ENCODE data around the gene TSN. TPM values are rescaled to one million over a fixed set of nuclear protein-coding genes. Genes with fewer than 3 reads are reported as not detected.
"Not testable (repeated sequence)": the region's sequence is repeated elsewhere in the genome, so short reads cannot be mapped to it uniquely, and the experiment has no call there.

Gene TSN
- total and polyA plus RNA-seq, 2 donors (not counting 1 experiment from before 2014, with no cell fraction given) = 40.0 to 50.4 TPM

DNA sequence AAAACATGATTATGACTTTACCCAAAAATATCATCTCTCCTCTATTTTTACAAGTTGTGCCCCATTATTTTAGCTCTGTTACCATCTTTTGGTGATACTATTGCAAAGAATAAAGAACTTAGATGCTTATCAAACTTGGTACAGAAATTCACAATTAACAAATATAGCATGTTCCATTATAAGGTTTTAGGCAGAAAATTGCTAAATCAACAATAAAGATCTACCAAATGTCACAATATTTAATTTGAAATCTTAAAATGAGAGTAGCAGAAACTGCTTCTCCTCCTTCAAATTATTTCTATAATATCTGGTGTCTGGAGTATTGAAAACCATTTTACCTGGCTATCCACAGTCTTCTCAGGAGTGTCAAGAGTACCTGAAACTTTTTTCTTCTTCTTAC, 27.5 kb upstream of the TSN start:
- Histone ChIP-seq H3K4me2 (ENCODE audit: extremely low read depth, insufficient read depth, low read length) (no peak overlapping the region), H3K4me1 (ENCODE audit: control insufficient read depth, extremely low read depth, insufficient read depth, low read length) (peaks cover 3% of the 10 kb centered on the region), H3K9me3 (ENCODE audit: control insufficient read depth, insufficient read depth, low read depth, low read length) (no peaks in the 10 kb centered on the region), H3K4me3 (replicated peaks in 1 of 4; ENCODE audit: control extremely low read depth in 1 of 4, insufficient read depth in 1 of 4, low read depth in 3 of 4, low read length in 4 of 4) (no peak overlapping the region), H4K20me1 (ENCODE audit: control insufficient read depth, extremely low read depth, insufficient read depth, low read length) (no peaks in the 10 kb centered on the region), H3K36me3 (ENCODE audit: control insufficient read depth, insufficient read depth, low read length) (peaks cover 10% of the 10 kb centered on the region), H3K27me3 (ENCODE audit: control insufficient read depth, insufficient read depth, low read length) (no peaks in the 10 kb centered on the region), H3K9ac (ENCODE audit: insufficient read depth, low read length) (no peak overlapping the region), H2AFZ (ENCODE audit: low read length) (no peak overlapping the region), H3K27ac (ENCODE audit: insufficient read depth, low read length) (no peak overlapping the region), H3K79me2 (ENCODE audit: control insufficient read depth, insufficient read depth, low read length) (peaks cover 2% of the 10 kb centered on the region)
- DNase-seq (ENCODE audit: low read depth in 2 of 2) = no peak
- TF ChIP-seq EZH2 (IDR thresholded peaks at IDR 0.05; ENCODE audit: low read length, missing control alignments) = no peak
- TF ChIP-seq, protein P1, sequence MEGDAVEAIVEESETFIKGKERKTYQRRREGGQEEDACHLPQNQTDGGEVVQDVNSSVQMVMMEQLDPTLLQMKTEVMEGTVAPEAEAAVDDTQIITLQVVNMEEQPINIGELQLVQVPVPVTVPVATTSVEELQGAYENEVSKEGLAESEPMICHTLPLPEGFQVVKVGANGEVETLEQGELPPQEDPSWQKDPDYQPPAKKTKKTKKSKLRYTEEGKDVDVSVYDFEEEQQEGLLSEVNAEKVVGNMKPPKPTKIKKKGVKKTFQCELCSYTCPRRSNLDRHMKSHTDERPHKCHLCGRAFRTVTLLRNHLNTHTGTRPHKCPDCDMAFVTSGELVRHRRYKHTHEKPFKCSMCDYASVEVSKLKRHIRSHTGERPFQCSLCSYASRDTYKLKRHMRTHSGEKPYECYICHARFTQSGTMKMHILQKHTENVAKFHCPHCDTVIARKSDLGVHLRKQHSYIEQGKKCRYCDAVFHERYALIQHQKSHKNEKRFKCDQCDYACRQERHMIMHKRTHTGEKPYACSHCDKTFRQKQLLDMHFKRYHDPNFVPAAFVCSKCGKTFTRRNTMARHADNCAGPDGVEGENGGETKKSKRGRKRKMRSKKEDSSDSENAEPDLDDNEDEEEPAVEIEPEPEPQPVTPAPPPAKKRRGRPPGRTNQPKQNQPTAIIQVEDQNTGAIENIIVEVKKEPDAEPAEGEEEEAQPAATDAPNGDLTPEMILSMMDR (conservative IDR thresholded peaks at IDR 0.05 in 1 of 2, IDR thresholded peaks at IDR 0.05 in 1 of 2; ENCODE audit: low read depth in 1 of 2, low read length in 2 of 2) = no peak

DNA sequence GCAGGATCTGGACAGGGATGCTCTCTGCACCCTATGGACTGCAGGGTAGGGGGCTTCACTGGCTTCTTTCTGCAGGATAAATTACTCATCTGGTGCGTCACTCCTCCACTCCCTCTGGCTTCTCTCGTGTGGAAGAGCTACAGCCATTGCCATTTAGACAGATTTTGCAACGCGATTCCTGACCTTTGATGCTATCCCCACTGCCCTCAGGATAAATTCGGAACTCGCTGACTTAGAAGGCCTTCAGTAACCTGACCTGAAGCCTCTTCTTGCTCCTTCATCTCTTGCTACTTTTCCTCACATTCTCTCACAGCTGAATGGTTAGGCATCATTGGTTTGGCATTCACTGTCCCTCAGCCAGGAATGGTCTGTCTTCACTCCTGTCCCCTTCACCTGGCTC, 24.1 kb upstream of the TSN start:
- no peaks in the 10 kb centered on the region for H4K20me1 ChIP-seq (ENCODE audit: control insufficient read depth, extremely low read depth, insufficient read depth, low read length)
- no peaks in the 10 kb centered on the region for H3K27me3 ChIP-seq (ENCODE audit: control insufficient read depth, insufficient read depth, low read length)
- H3K4me3 ChIP-seq (replicated peaks in 1 of 4; ENCODE audit: control extremely low read depth in 1 of 4, insufficient read depth in 1 of 4, low read depth in 3 of 4, low read length in 4 of 4) = no peak overlapping the region
- H3K9me3 ChIP-seq (ENCODE audit: control insufficient read depth, insufficient read depth, low read depth, low read length) = no peaks in the 10 kb centered on the region
- H3K36me3 ChIP-seq (ENCODE audit: control insufficient read depth, insufficient read depth, low read length) = peaks cover 12% of the 10 kb centered on the region
- peaks cover 25% of the 10 kb centered on the region for H3K79me2 ChIP-seq (ENCODE audit: control insufficient read depth, insufficient read depth, low read length)
- no peaks in the 10 kb centered on the region for H3K4me1 ChIP-seq (ENCODE audit: control insufficient read depth, extremely low read depth, insufficient read depth, low read length)
- H3K9ac ChIP-seq (ENCODE audit: insufficient read depth, low read length) = no peak overlapping the region
- H3K4me2 ChIP-seq (ENCODE audit: extremely low read depth, insufficient read depth, low read length) = no peak overlapping the region
- no peak for TF ChIP-seq EZH2 (IDR thresholded peaks at IDR 0.05; ENCODE audit: low read length, missing control alignments)
- TF ChIP-seq, protein P1 (conservative IDR thresholded peaks at IDR 0.05 in 1 of 2, IDR thresholded peaks at IDR 0.05 in 1 of 2; ENCODE audit: low read depth in 1 of 2, low read length in 2 of 2) = no peak
- no peak for DNase-seq (ENCODE audit: low read depth in 2 of 2)
- no peak overlapping the region for H3K27ac ChIP-seq (ENCODE audit: insufficient read depth, low read length)
- H2AFZ ChIP-seq (ENCODE audit: low read length) = no peak overlapping the region

DNA sequence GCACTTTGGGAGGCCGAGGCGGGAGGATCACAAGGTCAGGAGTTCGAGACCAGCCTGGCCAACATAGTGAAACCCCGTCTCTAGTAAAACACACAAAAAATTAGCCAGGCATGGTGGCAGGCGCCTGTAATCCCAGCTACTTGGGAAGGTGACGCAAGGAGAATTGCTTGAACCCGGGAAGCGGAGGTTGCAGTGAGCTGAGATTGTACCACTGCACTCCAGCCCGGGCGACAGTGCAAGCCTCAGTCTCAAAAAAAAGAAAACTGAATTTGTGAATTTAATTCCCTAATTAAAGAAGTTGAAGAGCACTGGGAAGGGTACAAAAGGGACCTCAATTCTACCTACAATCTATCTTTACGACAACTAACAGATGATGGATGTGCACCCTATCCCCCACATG, 20.9 kb upstream of the TSN start:
- H3K9ac ChIP-seq (ENCODE audit: insufficient read depth, low read length); H3K27ac ChIP-seq (ENCODE audit: insufficient read depth, low read length); H3K4me3 ChIP-seq (replicated peaks in 1 of 4; ENCODE audit: control extremely low read depth in 1 of 4, insufficient read depth in 1 of 4, low read depth in 3 of 4, low read length in 4 of 4); H3K27me3 ChIP-seq (ENCODE audit: control insufficient read depth, insufficient read depth, low read length); H2AFZ ChIP-seq (ENCODE audit: low read length); DNase-seq (ENCODE audit: low read depth in 2 of 2); H3K4me1 ChIP-seq (ENCODE audit: control insufficient read depth, extremely low read depth, insufficient read depth, low read length); H3K9me3 ChIP-seq (ENCODE audit: control insufficient read depth, insufficient read depth, low read depth, low read length); H3K4me2 ChIP-seq (ENCODE audit: extremely low read depth, insufficient read depth, low read length); H4K20me1 ChIP-seq (ENCODE audit: control insufficient read depth, extremely low read depth, insufficient read depth, low read length); H3K36me3 ChIP-seq (ENCODE audit: control insufficient read depth, insufficient read depth, low read length): not testable (repeated sequence)
- H3K79me2 ChIP-seq (ENCODE audit: control insufficient read depth, insufficient read depth, low read length) = peaks cover 28% of the 10 kb centered on the region
